Endothelial cell of umbilical vein (primary cell): ENCODE results near the gene KTN1. TPM values are rescaled to one million over a fixed set of nuclear protein-coding genes. Genes with fewer than 3 reads are reported as not detected.

Experiments used
- BruUV-seq: library from RNA; stranded (reverse); fragments of 400-500 nt; replicated peaks from 2 replicates; lab custom pipeline; 2021; lab: Mats Ljungman, UMichigan
- CTCF ChIA-PET: fragments of 300-600, 350-600 bp; sonication (Branson Sonifier 250); formaldehyde crosslinking; loops from one replicate; lab custom pipeline; 2021; ENCODE audit warnings: antibody characterized with exemption, inconsistent platforms; lab: Charles Lee
- POLR2A ChIA-PET: fragments of 300-600, 350-600 bp; sonication (Branson Sonifier 250); formaldehyde crosslinking; loops from one replicate; lab custom pipeline; 2021; ENCODE audit warnings: antibody characterized with exemption, inconsistent platforms; lab: Charles Lee
- DNase-seq: peaks from one replicate; pipeline ENCODE4 v3.0.0-alpha.2; 2011; ENCODE audit warnings: low read depth, low spot score
- FAIRE-seq: peaks from 2 replicates; lab custom pipeline; 2011; peaks lifted over from hg19 to GRCh38; lab: Jason Lieb, UNC
- H2AFZ ChIP-seq: 2 replicates; pipeline ENCODE4 v1.6.0; 2012; ENCODE audit warnings: low read depth, low read length, control low read depth, inconsistent platforms
- H3K27ac ChIP-seq: 2 replicates; pipeline ENCODE4 v1.5.1; 2011; ENCODE audit warnings: low read depth, mild to moderate bottlenecking, control low read depth, low read length, moderate library complexity; ENCODE audit not compliant: insufficient read depth
- H3K27me3 ChIP-seq, 2 experiments: 2 replicates each; pipeline versions ENCODE4 v1.6.0 to v1.6.1; 2011; ENCODE audit warnings: low read length in 2 of 2, mixed read lengths in 1 of 2; ENCODE audit not compliant: control insufficient read depth in 2 of 2, insufficient read depth in 2 of 2
- H3K36me3 ChIP-seq, 2 experiments: 2 replicates in 1 of 2; 3 replicates in 1 of 2; pipeline ENCODE4 v1.5.1; 2011; ENCODE audit warnings: low read length in 2 of 2, mild to moderate bottlenecking in 1 of 2, moderate library complexity in 1 of 2; ENCODE audit not compliant: control insufficient read depth in 2 of 2, insufficient read depth in 2 of 2; ENCODE audit errors: extremely low read depth in 1 of 2
- H3K4me1 ChIP-seq: 3 replicates; pipeline ENCODE4 v1.5.1; 2011; ENCODE audit warnings: mild to moderate bottlenecking, low read length; ENCODE audit not compliant: control insufficient read depth, insufficient read depth; ENCODE audit errors: extremely low read depth
- H3K4me2 ChIP-seq: 2 replicates; pipeline ENCODE4 v1.6.1; 2011; ENCODE audit warnings: low read length, control low read depth, mixed read lengths; ENCODE audit not compliant: insufficient read depth
- H3K4me3 ChIP-seq, 3 experiments: fragments of 200-600 bp in 1 of 3; sonication (generic), shearing (Covaris generic) in 1 of 3; replicated peaks in 1 of 3; 2 replicates each; pipeline ENCODE4 v1.5.1; 2011 to 2016; ENCODE audit warnings: control low read depth in 3 of 3, low read length in 3 of 3, mild to moderate bottlenecking in 2 of 3, inconsistent platforms in 1 of 3, low read depth in 1 of 3, moderate library complexity in 1 of 3; ENCODE audit not compliant: insufficient read depth in 1 of 3
- H3K79me2 ChIP-seq: 2 replicates; pipeline ENCODE4 v1.6.0; 2012; ENCODE audit warnings: low read length, inconsistent platforms; ENCODE audit not compliant: control insufficient read depth, insufficient read depth
- H3K9ac ChIP-seq: replicated peaks from 2 replicates; pipeline ENCODE3; 2011; ENCODE audit warnings: low read length, control low read depth; ENCODE audit not compliant: insufficient read depth; ENCODE audit errors: extremely low read depth
- H3K9me1 ChIP-seq: replicated peaks from 3 replicates; pipeline ENCODE4 v1.6.0; 2011; ENCODE audit warnings: mild to moderate bottlenecking, low read length; ENCODE audit not compliant: control insufficient read depth, insufficient read depth; ENCODE audit errors: extremely low read depth
- H3K9me3 ChIP-seq: replicated peaks from 2 replicates; pipeline ENCODE4 v1.5.1; 2012; ENCODE audit warnings: low read length, inconsistent platforms; ENCODE audit not compliant: control insufficient read depth, insufficient read depth
- H4K20me1 ChIP-seq: replicated peaks from 2 replicates; pipeline ENCODE3; 2011; ENCODE audit warnings: mild to moderate bottlenecking, low read length; ENCODE audit not compliant: control insufficient read depth, insufficient read depth; ENCODE audit errors: extremely low read depth
- CTCF ChIP-seq, 2 donors: IDR thresholded peaks; 1 replicate in 1 of 2; 2 replicates in 1 of 2; pipeline ENCODE4 v1.5.1; 2011; ENCODE audit warnings: low read length in 2 of 2, mild to moderate bottlenecking in 2 of 2, moderate library complexity in 2 of 2, control low read depth in 1 of 2, inconsistent platforms in 1 of 2, low read depth in 1 of 2; ENCODE audit not compliant: insufficient read depth in 1 of 2; ENCODE audit errors: extremely low read depth in 1 of 2
- EZH2 ChIP-seq: IDR thresholded peaks from 2 replicates; pipeline ENCODE4 v1.6.1; 2012; ENCODE audit warnings: borderline replicate concordance, low read depth, mild to moderate bottlenecking, moderate library complexity, low read length, inconsistent platforms; ENCODE audit not compliant: severe bottlenecking
- FOS ChIP-seq: IDR thresholded peaks from 2 replicates; pipeline ENCODE4 v1.6.1; 2011; ENCODE audit warnings: mild to moderate bottlenecking, low read length, moderate library complexity, borderline replicate concordance; ENCODE audit not compliant: insufficient read depth
- JUN ChIP-seq: IDR thresholded peaks from 2 replicates; pipeline ENCODE4 v1.6.1; 2011; ENCODE audit warnings: borderline replicate concordance, low read depth; ENCODE audit not compliant: insufficient read length, insufficient read depth
- MAX ChIP-seq: IDR thresholded peaks from 2 replicates; pipeline ENCODE4 v1.6.1; 2011; ENCODE audit not compliant: insufficient read depth, insufficient read length
- POLR2A ChIP-seq: IDR thresholded peaks from 2 replicates; pipeline ENCODE4 v1.6.1; 2012; ENCODE audit warnings: low read depth, mild to moderate bottlenecking, control low read depth, low read length
- POLR2AphosphoS5 ChIP-seq: IDR thresholded peaks from 2 replicates; pipeline ENCODE4 v1.6.1; 2012; ENCODE audit warnings: low read depth, mild to moderate bottlenecking, control low read depth, low read length, moderate library complexity; ENCODE audit not compliant: insufficient read depth
- dilution Hi-C: fragments of 300-500 bp; cut with MboI; formaldehyde crosslinking; loops from one replicate; pipeline ENCODE4 v1.15.0; 2019; ENCODE audit warnings: low sequenced_read_pairs; ENCODE audit not compliant: extremely low pct_ligation_motif_present
- intact Hi-C: fragments of 100-400 bp; cut with micrococcal nuclease; formaldehyde crosslinking; loops from one replicate; pipeline ENCODE4 v1.10.0; 2022
- polyA plus RNA-seq, 4 experiments: library from polyadenylated mRNA; depleted of rRNA in 3 of 4; stranded (reverse) in 3 of 4; unstranded in 1 of 4; fragments of >200 nt; gene quantifications; 2 replicates each; pipeline versions ENCODE4 v1.2.1 to v1.2.3, GENCODE V29; 2011 to 2012; ENCODE audit warnings: missing spikeins in 1 of 4
- total RNA-seq: library from RNA; stranded (reverse); gene quantifications from 2 replicates; pipeline ENCODE4 v1.2.3, GENCODE V29; 2021

KTN1 gene
- total and polyA plus RNA-seq, 2 donors (not counting 3 experiments of a cell fraction or from before 2014, with no cell fraction given), result 33.2 to 148 TPM

- no peak overlapping the region for H3K9ac ChIP-seq
- H3K9me1 ChIP-seq, result no peaks in the 10 kb centered on the region
- TF ChIP-seq EZH2 (no peak), POLR2AphosphoS5 (no peak), FOS (no peak), JUN (no peak), CTCF (IDR thresholded peaks at IDR 0.05; ENCODE audit: extremely low read depth in 1 of 2, insufficient read depth in 1 of 2, low read depth in 1 of 2, low read length in 2 of 2) (no peak), POLR2A (no peak), MAX (no peak)
- FAIRE-seq (no peak), DNase-seq (no peak)
- H3K4me1 ChIP-seq, result peaks cover 3% of the 10 kb centered on the region
- no peaks in the 10 kb centered on the region for H4K20me1 ChIP-seq
- H3K27me3 ChIP-seq, result no peaks in the 10 kb centered on the region
- no peak overlapping the region for H3K27ac ChIP-seq
- no peak overlapping the region for H2AFZ ChIP-seq
- H3K79me2 ChIP-seq, result no peaks in the 10 kb centered on the region
- dilution Hi-C loops, result no loop called here
- no peaks in the 10 kb centered on the region for H3K9me3 ChIP-seq
- ChIA-PET POLR2A (no interaction called here), CTCF (interaction anchor here (0.9 to 1.6 kb wide), 6 partner anchors 15 to 798 kb away, joined by 3 to 5 read pairs (median 4); no protein-coding TSS in a partner anchor)
- H3K4me2 ChIP-seq, result no peak overlapping the region
- no TSS peak for BruUV-seq
- intact Hi-C loops, result loop anchor here (10.0 kb wide), 1 partner anchor 1176 kb away; the partner anchor contains the start of gene CGRRF1
- H3K36me3 ChIP-seq, result peaks cover 5 to 17% of the 10 kb centered on the region in 2 experiments
- H3K4me3 ChIP-seq, result no peak overlapping the region
These were observed 101.1 kb downstream of the KTN1 start for GRCh38 chr14:55681096-55681495.
